Parathyroid adenoma (tissue), 2 donors: ENCODE results near the gene CYP4F22.
"Not testable (repeated sequence)": the region's sequence is repeated elsewhere in the genome, so short reads cannot be mapped to it uniquely, and the experiment has no call there.

Experiments
- H2AFZ ChIP-seq: fragments of 300-600 bp; sonication (generic); one replicate; pipeline ENCODE4 v1.7.0; 2017; ENCODE audit warnings: antibody characterized with exemption, mild to moderate bottlenecking
- H3K27ac ChIP-seq: fragments of 300-600 bp; sonication (generic); one replicate; pipeline ENCODE4 v1.7.0; 2017
- H3K27me3 ChIP-seq: fragments of 300-600 bp; sonication (generic); one replicate; pipeline ENCODE4 v1.7.0; 2017; ENCODE audit warnings: low read length; ENCODE audit not compliant: control insufficient read depth, insufficient read depth
- H3K36me3 ChIP-seq: fragments of 300-600 bp; sonication (generic); one replicate; pipeline ENCODE4 v1.7.0; 2017; ENCODE audit warnings: low read length; ENCODE audit not compliant: control insufficient read depth, insufficient read depth
- H3K4me1 ChIP-seq: fragments of 300-600 bp; sonication (generic); one replicate; pipeline ENCODE4 v1.7.0; 2017; ENCODE audit warnings: control low read depth
- H3K4me2 ChIP-seq: fragments of 300-600 bp; sonication (generic); one replicate; pipeline ENCODE4 v1.7.0; 2017; ENCODE audit warnings: low read length
- H3K4me3 ChIP-seq: fragments of 300-600 bp; sonication (generic); one replicate; pipeline ENCODE4 v1.7.0; 2017; ENCODE audit warnings: low read depth, low read length
- H3K79me2 ChIP-seq: fragments of 300-600 bp; sonication (generic); one replicate; pipeline ENCODE4 v1.7.0; 2017; ENCODE audit warnings: control low read depth
- H3K9ac ChIP-seq: fragments of 300-600 bp; sonication (generic); one replicate; pipeline ENCODE4 v1.7.0; 2017; ENCODE audit warnings: mild to moderate bottlenecking
- H3K9me3 ChIP-seq: fragments of 300-600 bp; sonication (generic); one replicate; pipeline ENCODE4 v1.7.0; 2017; ENCODE audit warnings: low read length; ENCODE audit not compliant: control insufficient read depth
- TF ChIP-seq, protein P1 (sequence below): fragments of 300-600 bp; sonication (generic); IDR thresholded peaks from one replicate; pipeline ENCODE4 v1.7.0; 2017; ENCODE audit warnings: antibody characterized with exemption, mild to moderate bottlenecking
- donor health status: primary hyperparathyroidism.

CYP4F22 gene

DNA sequence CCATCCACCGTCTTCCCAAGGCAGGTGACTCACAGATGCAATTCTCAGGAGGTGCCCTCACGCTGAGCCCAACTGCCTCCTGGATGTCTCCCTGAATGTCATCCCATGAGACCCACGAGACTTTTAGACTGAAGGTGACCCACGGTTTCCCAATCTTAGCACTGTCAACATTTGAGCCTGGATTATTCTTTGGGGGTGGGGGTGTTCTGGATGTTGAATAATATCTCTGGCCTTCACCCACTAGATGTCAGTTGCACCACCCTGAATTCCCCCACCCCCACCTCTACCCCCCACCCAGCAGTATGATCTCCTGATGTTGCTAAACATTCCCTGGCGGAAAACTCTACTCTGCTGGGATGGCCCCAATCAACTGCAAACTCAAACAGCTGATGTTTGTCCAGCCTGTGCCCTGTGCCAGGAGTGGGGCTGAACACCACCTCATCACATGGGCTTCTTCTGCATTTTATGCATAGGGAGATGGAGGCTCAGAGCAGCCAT lies 2.2 kb upstream of the CYP4F22 start:
- no peaks in the 10 kb centered on the region for H3K4me1 ChIP-seq
- TF ChIP-seq, protein P1, sequence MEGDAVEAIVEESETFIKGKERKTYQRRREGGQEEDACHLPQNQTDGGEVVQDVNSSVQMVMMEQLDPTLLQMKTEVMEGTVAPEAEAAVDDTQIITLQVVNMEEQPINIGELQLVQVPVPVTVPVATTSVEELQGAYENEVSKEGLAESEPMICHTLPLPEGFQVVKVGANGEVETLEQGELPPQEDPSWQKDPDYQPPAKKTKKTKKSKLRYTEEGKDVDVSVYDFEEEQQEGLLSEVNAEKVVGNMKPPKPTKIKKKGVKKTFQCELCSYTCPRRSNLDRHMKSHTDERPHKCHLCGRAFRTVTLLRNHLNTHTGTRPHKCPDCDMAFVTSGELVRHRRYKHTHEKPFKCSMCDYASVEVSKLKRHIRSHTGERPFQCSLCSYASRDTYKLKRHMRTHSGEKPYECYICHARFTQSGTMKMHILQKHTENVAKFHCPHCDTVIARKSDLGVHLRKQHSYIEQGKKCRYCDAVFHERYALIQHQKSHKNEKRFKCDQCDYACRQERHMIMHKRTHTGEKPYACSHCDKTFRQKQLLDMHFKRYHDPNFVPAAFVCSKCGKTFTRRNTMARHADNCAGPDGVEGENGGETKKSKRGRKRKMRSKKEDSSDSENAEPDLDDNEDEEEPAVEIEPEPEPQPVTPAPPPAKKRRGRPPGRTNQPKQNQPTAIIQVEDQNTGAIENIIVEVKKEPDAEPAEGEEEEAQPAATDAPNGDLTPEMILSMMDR = no peak
- H3K27ac ChIP-seq = no peak overlapping the region
- no peak overlapping the region for H3K4me2 ChIP-seq
- H3K36me3 ChIP-seq = no peaks in the 10 kb centered on the region
- no peak overlapping the region for H2AFZ ChIP-seq
- H3K79me2 ChIP-seq = no peaks in the 10 kb centered on the region
- H3K4me3 ChIP-seq = no peak overlapping the region
- no peaks in the 10 kb centered on the region for H3K9me3 ChIP-seq
- no peaks in the 10 kb centered on the region for H3K27me3 ChIP-seq
- no peak overlapping the region for H3K9ac ChIP-seq

DNA sequence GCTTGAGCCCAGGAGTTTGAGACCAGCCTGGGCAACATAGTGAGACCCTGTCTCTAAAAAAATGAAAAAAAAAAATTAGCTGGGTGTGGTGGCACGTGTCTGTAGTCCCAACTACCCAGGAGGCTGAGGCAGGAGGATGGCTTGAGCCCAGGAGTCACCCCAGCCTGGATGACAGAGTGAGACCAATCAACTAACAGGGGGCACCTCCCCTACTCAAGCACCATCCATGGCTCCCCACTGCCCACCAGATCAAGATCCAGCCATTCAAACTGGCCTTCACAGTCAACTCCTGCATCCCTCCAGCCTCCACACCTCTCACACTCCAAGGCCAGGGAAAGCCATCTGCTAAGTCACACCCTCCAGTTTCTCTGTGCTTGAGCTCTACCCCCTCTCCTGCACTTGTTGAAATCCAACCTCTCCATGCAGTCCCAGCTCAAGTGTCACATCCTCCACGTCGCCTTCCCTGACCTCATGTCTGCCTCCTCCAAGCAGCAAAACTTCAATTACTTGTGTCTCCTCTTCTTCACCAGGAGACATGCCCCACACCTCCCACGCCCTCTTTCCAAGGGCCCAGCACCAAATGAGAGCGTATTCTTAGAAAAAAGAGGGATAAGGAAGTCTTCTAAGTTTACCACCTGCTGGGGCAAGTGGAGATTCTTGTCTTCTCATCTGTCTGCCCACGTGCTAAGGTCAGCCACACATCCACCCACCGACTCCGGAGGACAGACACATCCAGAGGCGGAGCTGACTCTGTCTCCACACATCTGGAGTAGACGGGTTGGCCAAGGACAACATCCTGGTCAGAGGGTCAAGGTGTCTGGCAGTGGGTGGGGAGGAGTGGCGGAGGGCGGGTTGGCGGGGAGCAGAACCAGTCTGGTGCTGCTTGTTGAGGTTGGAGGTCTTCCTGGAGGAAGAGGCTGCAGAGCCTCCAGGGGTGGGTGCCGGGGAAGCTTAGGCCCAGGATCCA lies 974 bp upstream of the CYP4F22 start:
- no peak overlapping the region for H3K4me2 ChIP-seq
- H3K36me3 ChIP-seq = no peaks in the 10 kb centered on the region
- H3K9ac ChIP-seq = no peak overlapping the region
- H3K9me3 ChIP-seq = no peaks in the 10 kb centered on the region
- no peak overlapping the region for H2AFZ ChIP-seq
- TF ChIP-seq, protein P1 = no peak
- H3K4me1 ChIP-seq = no peaks in the 10 kb centered on the region
- no peaks in the 10 kb centered on the region for H3K79me2 ChIP-seq
- no peak overlapping the region for H3K27ac ChIP-seq
- no peaks in the 10 kb centered on the region for H3K27me3 ChIP-seq
- H3K4me3 ChIP-seq = no peak overlapping the region

DNA sequence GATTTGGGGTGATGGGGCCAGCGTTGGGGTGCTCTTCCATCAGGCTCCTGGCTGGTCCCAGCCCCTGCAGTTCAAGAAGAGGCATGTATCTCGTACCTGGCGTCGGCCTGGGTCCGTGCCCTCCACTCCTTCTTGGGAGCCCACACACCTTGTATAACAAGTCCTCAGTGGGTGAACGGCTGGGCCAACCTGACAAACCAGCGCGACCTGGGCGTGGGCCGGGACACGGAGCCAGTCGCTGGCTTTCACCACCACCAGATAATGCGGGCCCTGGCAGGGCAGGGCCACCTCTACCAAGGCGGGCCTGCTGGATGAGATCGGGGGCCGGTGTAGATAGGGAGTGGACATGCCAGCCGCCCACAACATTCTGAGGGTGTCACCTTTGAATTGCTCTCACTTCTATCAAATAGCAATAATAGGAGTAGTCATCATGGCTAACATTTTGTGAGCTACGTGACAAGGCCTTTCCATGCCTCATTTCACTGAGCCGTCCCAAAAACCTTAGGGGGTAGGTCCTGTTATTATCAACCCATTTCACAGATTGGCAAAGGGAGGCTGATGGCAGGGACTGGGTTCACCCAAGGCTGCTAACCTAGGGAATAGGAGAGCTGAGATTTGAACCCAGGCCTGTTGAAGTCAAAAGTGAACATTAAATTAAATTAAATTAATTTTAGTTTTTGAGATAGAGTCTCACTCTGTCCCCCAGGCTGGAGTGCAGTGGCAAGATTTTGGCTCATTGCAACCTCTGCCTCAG lies 3.5 kb downstream of the CYP4F22 start:
- Histone ChIP-seq H3K4me3 (no peak overlapping the region), H3K79me2 (no peaks in the 10 kb centered on the region), H3K4me2 (no peak overlapping the region), H3K9ac (no peak overlapping the region), H3K27ac (no peak overlapping the region), H3K27me3 (no peaks in the 10 kb centered on the region), H2AFZ (no peak overlapping the region), H3K4me1 (no peaks in the 10 kb centered on the region), H3K9me3 (no peaks in the 10 kb centered on the region), H3K36me3 (no peaks in the 10 kb centered on the region)
- TF ChIP-seq, protein P1 = no peak

DNA sequence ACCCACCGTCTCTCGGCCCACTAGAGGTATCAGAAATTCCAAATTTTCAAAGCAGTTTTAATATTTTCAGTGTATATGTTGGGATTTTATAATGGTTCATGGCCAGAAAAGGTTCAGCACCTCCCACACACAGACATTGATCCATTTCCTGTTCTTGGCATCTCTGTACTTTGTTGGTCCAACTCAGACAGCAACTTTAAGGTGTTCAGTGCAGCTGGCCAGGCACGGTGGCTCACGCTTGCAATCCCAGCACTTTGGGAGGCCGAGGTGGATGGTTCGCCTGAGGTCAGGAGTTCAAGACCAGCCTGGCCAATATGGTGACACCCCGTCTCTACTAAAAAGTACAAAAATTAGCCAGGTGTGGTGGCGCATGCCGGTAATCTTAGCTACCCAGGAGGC lies 6.9 kb downstream of the CYP4F22 start:
- not testable (repeated sequence) for H3K27ac ChIP-seq, H3K27me3 ChIP-seq, H3K9ac ChIP-seq, H3K4me2 ChIP-seq, H3K79me2 ChIP-seq, H3K4me1 ChIP-seq, H3K9me3 ChIP-seq, H3K36me3 ChIP-seq, H2AFZ ChIP-seq, H3K4me3 ChIP-seq

DNA sequence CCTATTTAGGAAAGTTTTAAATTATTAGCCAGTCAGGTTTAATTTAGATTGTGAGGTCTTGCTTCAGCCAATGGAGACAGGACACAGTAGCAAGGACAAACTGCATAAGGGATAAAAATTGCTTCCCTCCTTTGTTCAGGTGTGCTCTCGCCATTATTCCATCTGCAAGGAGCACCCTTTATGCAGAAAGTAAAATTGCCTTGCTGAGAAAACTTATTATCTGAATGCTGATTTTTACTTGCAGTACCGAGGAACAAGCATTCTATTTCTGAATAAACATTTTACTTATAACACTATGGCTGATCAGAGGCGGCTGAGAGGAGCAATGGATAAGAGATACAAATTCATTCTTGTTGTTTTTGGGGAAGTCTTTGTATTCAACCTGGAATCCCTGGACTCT lies 8.0 kb downstream of the CYP4F22 start:
- TF ChIP-seq, protein P1 = no peak
- H3K27ac ChIP-seq = no peak overlapping the region
- H3K4me2 ChIP-seq = no peak overlapping the region

More for the DNA sequence above, 8.0 kb downstream of the CYP4F22 start:
- H3K9me3 ChIP-seq = no peaks in the 10 kb centered on the region
- H3K9ac ChIP-seq = no peak overlapping the region
- H2AFZ ChIP-seq = no peak overlapping the region
- H3K4me1 ChIP-seq = no peaks in the 10 kb centered on the region
- no peak overlapping the region for H3K4me3 ChIP-seq
- H3K79me2 ChIP-seq = no peaks in the 10 kb centered on the region
- H3K27me3 ChIP-seq = no peaks in the 10 kb centered on the region
- no peaks in the 10 kb centered on the region for H3K36me3 ChIP-seq
